GM12878 (cell line): ENCODE measurements around the gene NFIX. TPM values are rescaled to one million over a fixed set of nuclear protein-coding genes. Genes with fewer than 3 reads are reported as not detected.

ENCODE experiments used
- ATAC-seq: fragments of 200-7000 bp; cut with Tn5 transposase; 3 replicates; pipeline ENCODE4 v1.9.1; 2020; ENCODE audit warnings: mild to moderate bottlenecking, moderate library complexity
- BruUV-seq: library from RNA; stranded (reverse); fragments of 400-500 nt; replicated peaks from 2 replicates; lab custom pipeline; 2021; lab: Mats Ljungman, UMichigan
- CTCF ChIA-PET: fragments of 300-600 bp; sonication (Branson Sonifier 250); formaldehyde crosslinking; extraction: SDS; loops from one replicate; lab custom pipeline; 2021; ENCODE audit warnings: inconsistent platforms; lab: Yijun Ruan, JAX
- POLR2A ChIA-PET: fragments of 350-600 bp; formaldehyde crosslinking; extraction: SDS; loops from one replicate; lab custom pipeline; 2021; ENCODE audit warnings: inconsistent platforms; lab: Charles Lee
- RAD21 ChIA-PET: fragments of 300-600 bp; sonication (Branson Sonifier 250); formaldehyde crosslinking; loops from one replicate; lab custom pipeline; 2023; ENCODE audit warnings: antibody characterized with exemption; ENCODE audit not compliant: unreplicated experiment; lab: Charles Lee
- SMC1A ChIA-PET: fragments of 300-600 bp; sonication (Branson Sonifier 250); formaldehyde crosslinking; loops from one replicate; lab custom pipeline; 2023; ENCODE audit not compliant: unreplicated experiment, uncharacterized antibody; lab: Charles Lee
- DNase-seq: peaks from one replicate; pipeline ENCODE4 v3.0.0-alpha.2; 2011; ENCODE audit warnings: low read depth, low spot score
- FAIRE-seq: peaks from 3 replicates; lab custom pipeline; 2011; peaks lifted over from hg19 to GRCh38; lab: Jason Lieb, UNC
- H2AFZ ChIP-seq: 2 replicates; pipeline ENCODE4 v1.6.0; 2011; ENCODE audit warnings: low read depth, low read length, control low read depth; ENCODE audit not compliant: control insufficient read depth
- H3K27ac ChIP-seq: 2 replicates; pipeline ENCODE4 v1.5.1; 2011; ENCODE audit warnings: control low read depth; ENCODE audit not compliant: control insufficient read depth, insufficient read depth
- H3K27me3 ChIP-seq, 2 experiments: replicated peaks in 1 of 2; 2 replicates each; pipeline versions ENCODE4 v1.6.0 to v1.6.1; 2011; ENCODE audit warnings: low read length in 1 of 2; ENCODE audit not compliant: control insufficient read depth in 2 of 2, insufficient read depth in 2 of 2
- H3K36me3 ChIP-seq, 2 experiments: 2 replicates each; pipeline ENCODE4 v1.5.1; 2011; ENCODE audit warnings: low read length in 1 of 2; ENCODE audit not compliant: control insufficient read depth in 2 of 2, insufficient read depth in 2 of 2
- H3K4me1 ChIP-seq: 2 replicates; pipeline ENCODE4 v1.6.1; 2011; ENCODE audit warnings: mild to moderate bottlenecking, low read length, moderate library complexity, mixed read lengths; ENCODE audit not compliant: control insufficient read depth, insufficient read depth
- H3K4me2 ChIP-seq: 2 replicates; pipeline ENCODE4 v1.6.0; 2011; ENCODE audit warnings: control low read depth; ENCODE audit not compliant: control insufficient read depth, insufficient read depth
- H3K4me3 ChIP-seq: fragments of 200-600 bp; sonication (generic); 2 replicates; pipeline ENCODE4 v1.5.1; 2016
- H3K79me2 ChIP-seq: 2 replicates; pipeline ENCODE4 v1.6.0; 2011; ENCODE audit warnings: low read length; ENCODE audit not compliant: control insufficient read depth, insufficient read depth
- H3K9ac ChIP-seq: 2 replicates; pipeline ENCODE4 v1.8.0; 2011; ENCODE audit warnings: low read length, control low read depth, mixed read lengths; ENCODE audit not compliant: control insufficient read depth, insufficient read depth
- H3K9me3 ChIP-seq: replicated peaks from 3 replicates; pipeline ENCODE4 v1.5.1; 2011; ENCODE audit warnings: mild to moderate bottlenecking, low read length; ENCODE audit not compliant: control insufficient read depth, insufficient read depth
- H4K20me1 ChIP-seq: 2 replicates; pipeline ENCODE4 v1.6.0; 2011; ENCODE audit not compliant: control insufficient read depth, insufficient read depth
- BHLHE40 ChIP-seq, 2 experiments: fragments of 450-650 bp in 1 of 2; IDR thresholded peaks; 2 replicates each; pipeline ENCODE4 v1.6.1; 2011 to 2017; ENCODE audit warnings: low read depth in 2 of 2, borderline replicate concordance in 1 of 2, improper control_type of control experiment in 1 of 2, low read length in 1 of 2, mild to moderate bottlenecking in 1 of 2
- CHD1 ChIP-seq: IDR thresholded peaks from 2 replicates; pipeline ENCODE4 v1.6.1; 2012; ENCODE audit warnings: low read depth, low read length, improper control_type of control experiment
- HCFC1 ChIP-seq: fragments of 150-350 bp; IDR thresholded peaks from 2 replicates; pipeline ENCODE4 v1.6.1; 2014; ENCODE audit warnings: low read length
- MAX ChIP-seq: IDR thresholded peaks from 2 replicates; pipeline ENCODE4 v1.6.1; 2012; ENCODE audit warnings: low read depth, low read length, improper control_type of control experiment
- NBN ChIP-seq: fragments of 450-650 bp; IDR thresholded peaks from 2 replicates; pipeline ENCODE4 v1.6.1; 2016
- POLR2A ChIP-seq: IDR thresholded peaks from 2 replicates; pipeline ENCODE4 v1.6.1; 2011; ENCODE audit warnings: low read depth, mild to moderate bottlenecking, low read length
- POU2F2 ChIP-seq: IDR thresholded peaks from 3 replicates; pipeline ENCODE4 v1.6.1; 2011; ENCODE audit warnings: low read depth, mild to moderate bottlenecking, low read length, borderline replicate concordance
- RAD51 ChIP-seq: fragments of 450-650 bp; IDR thresholded peaks from 2 replicates; pipeline ENCODE4 v1.6.1; 2016; ENCODE audit warnings: moderate library complexity, mild to moderate bottlenecking, inconsistent platforms
- SP1 ChIP-seq: IDR thresholded peaks from one replicate; pipeline ENCODE4 v1.6.1; 2011; ENCODE audit warnings: low read depth, low read length
- SRF ChIP-seq, 2 experiments: IDR thresholded peaks; 2 replicates each; pipeline ENCODE4 v1.6.1; 2011; ENCODE audit warnings: low read depth in 2 of 2, low read length in 2 of 2, mild to moderate bottlenecking in 1 of 2, moderate library complexity in 1 of 2
- YBX1 ChIP-seq: fragments of 450-650 bp; IDR thresholded peaks from 2 replicates; pipeline ENCODE4 v1.6.1; 2016; ENCODE audit warnings: antibody characterized with exemption
- ZNF207 ChIP-seq: fragments of 450-650 bp; IDR thresholded peaks from 2 replicates; pipeline ENCODE4 v1.6.1; 2014; ENCODE audit warnings: antibody characterized with exemption, mild to moderate bottlenecking, borderline replicate concordance
- ZNF24 ChIP-seq: fragments of 450-650 bp; IDR thresholded peaks from 2 replicates; pipeline ENCODE4 v1.6.1; 2017; ENCODE audit warnings: antibody characterized with exemption, mild to moderate bottlenecking
- WGBS: methylation state at CpG from one replicate; pipeline ENCODE4 v1.1.6; 2016; ENCODE audit warnings: low lambda C conversion rate; ENCODE audit not compliant: insufficient replicate concordance, insufficient coverage; ENCODE audit errors: missing lambda C conversion rate; 5-methylcytosine and 5-hydroxymethylcytosine counted together
- in situ Hi-C: fragments of 300-500 bp; cut with MboI; formaldehyde crosslinking; loops from 9 replicates; pipeline ENCODE4 v1.14.3; 2018; ENCODE audit warnings: mixed read lengths
- intact Hi-C: fragments of 100-400 bp; cut with micrococcal nuclease; formaldehyde crosslinking; loops from one replicate; pipeline ENCODE4 v1.14.2; 2022; ENCODE audit not compliant: unreplicated experiment
- polyA plus RNA-seq, 11 experiments: library from polyadenylated mRNA; depleted of rRNA in 4 of 11; unstranded in 6 of 11; stranded (reverse) in 5 of 11; fragments of >200 nt; fragmentation: Nextera tagmentation in 4 of 11; fragmentation: Illumina TruSeq in 1 of 11; extraction: Ambion mirVana in 4 of 11; extraction: Trizol in 1 of 11; gene quantifications; 1 replicate in 1 of 11; 2 replicates in 10 of 11; pipeline versions ENCODE4 v1.2.1 to v1.2.3, GENCODE V29; 2011 to 2016; ENCODE audit warnings: inconsistent platforms in 2 of 11, missing spikeins in 2 of 11, low read depth in 1 of 11
- total RNA-seq, 4 experiments: library from RNA; depleted of rRNA in 3 of 4; stranded (reverse); fragments of >200 nt in 3 of 4; fragmentation: Illumina TruSeq in 1 of 4; extraction: Trizol in 1 of 4; gene quantifications; 2 replicates each; pipeline versions ENCODE4 v1.2.1 to v1.2.3, GENCODE V29; 2013 to 2021
- TF ChIP-seq, protein P1 (sequence below): fragments of 450-650 bp; IDR thresholded peaks from 2 replicates; pipeline ENCODE4 v1.6.1; 2016; ENCODE audit warnings: mild to moderate bottlenecking
- TF ChIP-seq, protein P2 (sequence below): fragments of 450-650 bp; IDR thresholded peaks from 2 replicates; pipeline ENCODE4 v1.6.1; 2017; ENCODE audit warnings: mild to moderate bottlenecking, moderate library complexity

The NFIX gene
- total and polyA plus RNA-seq, 10 of the 15 experiments (the other 5 are each of a cell fraction or from before 2014, with no cell fraction given), result 0.02 to 2.2 (median 0.28) TPM

GRCh38 chr19:12986726-12987125 lies 8.5 kb upstream of the NFIX start:
- Histone ChIP-seq H3K9ac (no peak overlapping the region), H2AFZ (no peak overlapping the region), H3K4me2 (no peak overlapping the region), H3K9me3 (no peaks in the 10 kb centered on the region), H3K79me2 (no peaks in the 10 kb centered on the region), H3K4me1 (no peaks in the 10 kb centered on the region; the same call in 1 of the 2 replicates), H3K27me3 (peaks cover 0 to 3% of the 10 kb centered on the region in 2 experiments; a peak in 1 of 4 replicates), H3K4me3 (no peak overlapping the region), H3K27ac (no peak overlapping the region), H4K20me1 (no peaks in the 10 kb centered on the region), H3K36me3 (no peaks in the 10 kb centered on the region)
- POLR2A ChIA-PET, result no interaction called here
- SMC1A ChIA-PET, result no interaction called here
- FAIRE-seq (no peak), ATAC-seq (no peak), DNase-seq (no peak)
- WGBS, result 73% methylated on average over 12 of the region's 12 CpGs
- TF ChIP-seq, protein P1, sequence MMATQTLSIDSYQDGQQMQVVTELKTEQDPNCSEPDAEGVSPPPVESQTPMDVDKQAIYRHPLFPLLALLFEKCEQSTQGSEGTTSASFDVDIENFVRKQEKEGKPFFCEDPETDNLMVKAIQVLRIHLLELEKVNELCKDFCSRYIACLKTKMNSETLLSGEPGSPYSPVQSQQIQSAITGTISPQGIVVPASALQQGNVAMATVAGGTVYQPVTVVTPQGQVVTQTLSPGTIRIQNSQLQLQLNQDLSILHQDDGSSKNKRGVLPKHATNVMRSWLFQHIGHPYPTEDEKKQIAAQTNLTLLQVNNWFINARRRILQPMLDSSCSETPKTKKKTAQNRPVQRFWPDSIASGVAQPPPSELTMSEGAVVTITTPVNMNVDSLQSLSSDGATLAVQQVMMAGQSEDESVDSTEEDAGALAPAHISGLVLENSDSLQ, result no peak
- CTCF ChIA-PET, result interaction anchor here (1.4 kb wide), 1 partner anchor 43 kb away, joined by 6 read pairs; no protein-coding TSS in a partner anchor
- RAD21 ChIA-PET, result no interaction called here
- intact Hi-C loops (no loop called here), in situ Hi-C loops (no loop called here)
- BruUV-seq, result no TSS peak

DNA sequence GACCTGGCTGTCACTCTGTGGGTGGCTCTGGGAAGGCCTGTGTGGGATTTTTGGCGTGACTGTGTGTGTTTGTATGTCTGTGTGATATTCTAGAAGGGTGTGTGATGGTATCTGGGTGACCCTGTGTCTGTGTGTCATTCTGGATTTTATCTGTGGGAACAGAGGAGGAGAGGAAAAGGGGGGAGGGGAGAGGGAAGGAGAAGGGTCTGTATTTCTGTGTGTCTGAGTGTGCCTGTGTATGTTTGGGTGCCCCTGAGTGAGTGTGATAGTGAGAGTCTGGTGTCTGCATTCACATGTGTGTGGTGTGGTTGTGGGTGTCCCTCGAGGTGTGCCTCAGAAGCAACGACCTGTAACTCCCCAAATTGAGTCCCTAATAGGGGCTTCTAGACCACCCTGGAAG lies 8.1 kb upstream of the NFIX start:
- no peak overlapping the region for H3K4me2 ChIP-seq
- H3K9ac ChIP-seq, result no peak overlapping the region
- 13% methylated on average over 3 of the region's 3 CpGs for WGBS
- ChIA-PET SMC1A (no interaction called here), CTCF (no interaction called here), POLR2A (no interaction called here), RAD21 (no interaction called here)
- intact Hi-C loops, result no loop called here
- no peak overlapping the region for H3K27ac ChIP-seq
- H3K4me3 ChIP-seq, result no peak overlapping the region
- H3K79me2 ChIP-seq, result no peaks in the 10 kb centered on the region
- H4K20me1 ChIP-seq, result no peaks in the 10 kb centered on the region
- no peak for ATAC-seq
- no peak for FAIRE-seq
- no peaks in the 10 kb centered on the region for H3K36me3 ChIP-seq
- peaks cover 0 to 3% of the 10 kb centered on the region in 2 experiments; a peak in 1 of 4 replicates for H3K27me3 ChIP-seq
- H3K4me1 ChIP-seq, result no peaks in the 10 kb centered on the region; the same call in 1 of the 2 replicates
- no peak for DNase-seq
- BruUV-seq, result no TSS peak
- in situ Hi-C loops, result no loop called here
- H2AFZ ChIP-seq, result no peak overlapping the region
- no peaks in the 10 kb centered on the region for H3K9me3 ChIP-seq
- no peak for TF ChIP-seq YBX1
- TF ChIP-seq CHD1, result no peak
- TF ChIP-seq BHLHE40 (IDR thresholded peaks at IDR 0.05; ENCODE audit: borderline replicate concordance in 1 of 2, low read depth in 2 of 2, low read length in 1 of 2), result no peak
- TF ChIP-seq ZNF207, result no peak
- no peak for TF ChIP-seq ZNF24
- TF ChIP-seq SRF (IDR thresholded peaks at IDR 0.05; ENCODE audit: low read depth in 2 of 2, low read length in 2 of 2), result no peak
- TF ChIP-seq POU2F2, result no peak
- no peak for TF ChIP-seq SP1
- no peak for TF ChIP-seq RAD51
- no peak for TF ChIP-seq MAX
- TF ChIP-seq, protein P2, sequence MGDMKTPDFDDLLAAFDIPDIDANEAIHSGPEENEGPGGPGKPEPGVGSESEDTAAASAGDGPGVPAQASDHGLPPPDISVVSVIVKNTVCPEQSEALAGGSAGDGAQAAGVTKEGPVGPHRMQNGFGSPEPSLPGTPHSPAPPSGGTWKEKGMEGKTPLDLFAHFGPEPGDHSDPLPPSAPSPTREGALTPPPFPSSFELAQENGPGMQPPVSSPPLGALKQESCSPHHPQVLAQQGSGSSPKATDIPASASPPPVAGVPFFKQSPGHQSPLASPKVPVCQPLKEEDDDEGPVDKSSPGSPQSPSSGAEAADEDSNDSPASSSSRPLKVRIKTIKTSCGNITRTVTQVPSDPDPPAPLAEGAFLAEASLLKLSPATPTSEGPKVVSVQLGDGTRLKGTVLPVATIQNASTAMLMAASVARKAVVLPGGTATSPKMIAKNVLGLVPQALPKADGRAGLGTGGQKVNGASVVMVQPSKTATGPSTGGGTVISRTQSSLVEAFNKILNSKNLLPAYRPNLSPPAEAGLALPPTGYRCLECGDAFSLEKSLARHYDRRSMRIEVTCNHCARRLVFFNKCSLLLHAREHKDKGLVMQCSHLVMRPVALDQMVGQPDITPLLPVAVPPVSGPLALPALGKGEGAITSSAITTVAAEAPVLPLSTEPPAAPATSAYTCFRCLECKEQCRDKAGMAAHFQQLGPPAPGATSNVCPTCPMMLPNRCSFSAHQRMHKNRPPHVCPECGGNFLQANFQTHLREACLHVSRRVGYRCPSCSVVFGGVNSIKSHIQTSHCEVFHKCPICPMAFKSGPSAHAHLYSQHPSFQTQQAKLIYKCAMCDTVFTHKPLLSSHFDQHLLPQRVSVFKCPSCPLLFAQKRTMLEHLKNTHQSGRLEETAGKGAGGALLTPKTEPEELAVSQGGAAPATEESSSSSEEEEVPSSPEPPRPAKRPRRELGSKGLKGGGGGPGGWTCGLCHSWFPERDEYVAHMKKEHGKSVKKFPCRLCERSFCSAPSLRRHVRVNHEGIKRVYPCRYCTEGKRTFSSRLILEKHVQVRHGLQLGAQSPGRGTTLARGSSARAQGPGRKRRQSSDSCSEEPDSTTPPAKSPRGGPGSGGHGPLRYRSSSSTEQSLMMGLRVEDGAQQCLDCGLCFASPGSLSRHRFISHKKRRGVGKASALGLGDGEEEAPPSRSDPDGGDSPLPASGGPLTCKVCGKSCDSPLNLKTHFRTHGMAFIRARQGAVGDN, result no peak
- no peak for TF ChIP-seq NBN
- TF ChIP-seq POLR2A, result no peak
- TF ChIP-seq HCFC1, result no peak
